Measurements from ENCODE around the gene IL37. TPM values are rescaled to one million over a fixed set of nuclear protein-coding genes. Genes with fewer than 3 reads are reported as not detected.
"Not testable (repeated sequence)": the region's sequence is repeated elsewhere in the genome, so short reads cannot be mapped to it uniquely, and the experiment has no call there.

The IL37 gene
- total RNA-seq, 1 experiment from 2014 or later, result not detected

GRCh38 chr2:112923237-112923966, 12.4 kb downstream of the IL37 start:
- DNase-seq (ENCODE audit: low spot score), result no peak

GRCh38 chr2:112923967-112924338, 13.0 kb downstream of the IL37 start:
- DNase-seq (ENCODE audit: low spot score), result no peak

GRCh38 chr2:112924360-112924759, 13.4 kb downstream of the IL37 start:
- DNase-seq (ENCODE audit: low spot score), result no peak

- no peak for DNase-seq (ENCODE audit: low spot score)
These were observed 13.9 kb downstream of the IL37 start for GRCh38 chr2:112924821-112925220.

- DNase-seq (ENCODE audit: low spot score), result no peak
These were observed 15.7 kb downstream of the IL37 start for GRCh38 chr2:112926707-112927106.

GRCh38 chr2:112927745-112928144, 16.8 kb downstream of the IL37 start:
- no peak for DNase-seq (ENCODE audit: low spot score)

GRCh38 chr2:112933261-112933660, 22.3 kb downstream of the IL37 start:
- no peak for DNase-seq (ENCODE audit: low spot score)

- DNase-seq (ENCODE audit: low spot score), result not testable (repeated sequence)
These were observed 23.2 kb downstream of the IL37 start for GRCh38 chr2:112934117-112934516.

GRCh38 chr2:112936927-112937232, 25.9 kb downstream of the IL37 start:
- DNase-seq (ENCODE audit: low spot score), result no peak

GRCh38 chr2:112938904-112939303, 27.9 kb downstream of the IL37 start:
- peak; percentile 84 for DNase-seq (ENCODE audit: low spot score)

GRCh38 chr2:112939425-112939824, 28.5 kb downstream of the IL37 start:
- no peak for DNase-seq (ENCODE audit: low spot score)

- DNase-seq (ENCODE audit: low spot score), result no peak
These were observed 30.1 kb downstream of the IL37 start for GRCh38 chr2:112940859-112941625.

GRCh38 chr2:112941753-112942653, 31.0 kb downstream of the IL37 start:
- peak; percentile 74 for DNase-seq (ENCODE audit: low spot score)

GRCh38 chr2:112942654-112943002, 31.7 kb downstream of the IL37 start:
- no peak for DNase-seq (ENCODE audit: low spot score)

GRCh38 chr2:112944971-112945370, 34.0 kb downstream of the IL37 start:
- no peak for DNase-seq (ENCODE audit: low spot score)

- no peak for DNase-seq (ENCODE audit: low spot score)
These were observed 35.1 kb downstream of the IL37 start for GRCh38 chr2:112946086-112946485.

- no peak for DNase-seq (ENCODE audit: low spot score)
These were observed 36.4 kb downstream of the IL37 start for GRCh38 chr2:112947374-112947773.

GRCh38 chr2:112949456-112949855, 38.5 kb downstream of the IL37 start:
- DNase-seq (ENCODE audit: low spot score), result no peak

- DNase-seq (ENCODE audit: low spot score), result no peak
These were observed 43.4 kb downstream of the IL37 start for GRCh38 chr2:112954364-112954763.

- no peak for DNase-seq (ENCODE audit: low spot score)
These were observed 46.5 kb downstream of the IL37 start for GRCh38 chr2:112957511-112957910.

GRCh38 chr2:112958428-112959108, 47.6 kb downstream of the IL37 start:
- DNase-seq (ENCODE audit: low spot score), result peak; percentile 60
